Stomach (tissue), 4 donors: ENCODE data around the gene RPS6KA2.

Experiments
- CTCF ChIP-seq, 7 experiments: fragments of 450-650 bp in 4 of 7; fragments of 200-600 bp in 3 of 7; sonication (generic) in 3 of 7; IDR thresholded peaks; one replicate each; pipeline ENCODE4 v1.5.1; 2016 to 2019; ENCODE audit warnings: antibody characterized with exemption in 7 of 7, control low read depth in 2 of 7, mild to moderate bottlenecking in 1 of 7
- EP300 ChIP-seq: sonication (generic); formaldehyde crosslinking; IDR thresholded peaks from one replicate; pipeline ENCODE4 v1.6.1; 2017; ENCODE audit warnings: antibody characterized with exemption

- no peak for TF ChIP-seq CTCF (IDR thresholded peaks at IDR 0.05)
- TF ChIP-seq EP300, result no peak
Measured at GRCh38 chr6:166397849-166398248, 229.2 kb downstream of the RPS6KA2 start.
